WTC11 (cell line): ENCODE measurements around the gene FOXL1. TPM values are rescaled to one million over a fixed set of nuclear protein-coding genes. Genes with fewer than 3 reads are reported as not detected.

Experiments
- ATAC-seq: fragments of 200-7000 bp; cut with Tn5 transposase; 2 replicates; pipeline ENCODE4 v1.10.0; 2021; ENCODE audit warnings: mild to moderate bottlenecking, moderate library complexity
- CTCF ChIA-PET: fragments of 300-600 bp; sonication (Branson Sonifier 250); formaldehyde crosslinking; loops from one replicate; lab custom pipeline; 2021; ENCODE audit warnings: antibody characterized with exemption; lab: Charles Lee
- POLR2A ChIA-PET: fragments of 350-600 bp; sonication (Branson Sonifier 250); formaldehyde crosslinking; loops from one replicate; lab custom pipeline; 2021; ENCODE audit warnings: antibody characterized with exemption; lab: Charles Lee
- DNase-seq: peaks from one replicate; pipeline ENCODE4 v3.0.0; 2021; ENCODE audit warnings: low spot score
- H3K27ac Mint-ChIP-seq: 2 replicates; pipeline ENCODE4 v1.8.0; 2021; ENCODE audit warnings: mixed read lengths
- H3K27me3 Mint-ChIP-seq: 2 replicates; pipeline ENCODE4 v1.8.0; 2021; ENCODE audit warnings: low read depth, mild to moderate bottlenecking, moderate library complexity, mixed read lengths
- H3K36me3 Mint-ChIP-seq: 2 replicates; pipeline ENCODE4 v1.8.0; 2021; ENCODE audit warnings: mixed read lengths
- H3K4me1 Mint-ChIP-seq: 2 replicates; pipeline ENCODE4 v1.8.0; 2022; ENCODE audit warnings: mixed read lengths
- H3K4me3 Mint-ChIP-seq: 2 replicates; pipeline ENCODE4 v1.8.0; 2021; ENCODE audit warnings: mild to moderate bottlenecking, moderate library complexity, mixed read lengths
- H3K9me3 Mint-ChIP-seq: 2 replicates; pipeline ENCODE4 v1.8.0; 2021; ENCODE audit warnings: mixed read lengths
- ATF1 ChIP-seq: sonication (generic); formaldehyde crosslinking; IDR thresholded peaks from 2 replicates; pipeline ENCODE4 v1.8.1; 2023; ENCODE audit warnings: mild to moderate bottlenecking, moderate library complexity, missing genetic modification reagents
- ATF6 ChIP-seq: sonication (generic); formaldehyde crosslinking; IDR thresholded peaks from 2 replicates; pipeline ENCODE4 v1.8.1; 2023; ENCODE audit warnings: mild to moderate bottlenecking, missing genetic modification reagents
- CBFB ChIP-seq: sonication (generic); formaldehyde crosslinking; IDR thresholded peaks from 2 replicates; pipeline ENCODE4 v1.8.1; 2022; ENCODE audit warnings: mild to moderate bottlenecking, low read depth, missing genetic modification reagents
- E2F4 ChIP-seq: sonication (generic); formaldehyde crosslinking; IDR thresholded peaks from 2 replicates; pipeline ENCODE4 v1.8.1; 2022; ENCODE audit warnings: low read depth, mild to moderate bottlenecking, moderate library complexity, missing genetic modification reagents, borderline replicate concordance
- IRF1 ChIP-seq: sonication (generic); formaldehyde crosslinking; IDR thresholded peaks from 2 replicates; pipeline ENCODE4 v1.8.0; 2023; ENCODE audit warnings: missing genetic modification reagents
- JAZF1 ChIP-seq: fragments of 250-450 bp; sonication (Bioruptor Pico); IDR thresholded peaks from 2 replicates; pipeline ENCODE4 v1.9.0; 2021; ENCODE audit warnings: moderate library complexity, mild to moderate bottlenecking, inconsistent platforms
- MYBL2 ChIP-seq: sonication (generic); formaldehyde crosslinking; IDR thresholded peaks from 2 replicates; pipeline ENCODE4 v1.8.1; 2023; ENCODE audit warnings: mild to moderate bottlenecking, moderate library complexity, missing genetic modification reagents
- NR1H2 ChIP-seq: sonication (generic); formaldehyde crosslinking; IDR thresholded peaks from 2 replicates; pipeline ENCODE4 v1.9.0; 2021; ENCODE audit warnings: mild to moderate bottlenecking, moderate library complexity, missing genetic modification reagents
- SMAD3 ChIP-seq: sonication (generic); formaldehyde crosslinking; IDR thresholded peaks from 2 replicates; pipeline ENCODE4 v1.8.0; 2022; ENCODE audit warnings: missing genetic modification reagents, mild to moderate bottlenecking, borderline replicate concordance
- USF2 ChIP-seq: sonication (generic); formaldehyde crosslinking; IDR thresholded peaks from 2 replicates; pipeline ENCODE4 v1.8.1; 2023; ENCODE audit warnings: mild to moderate bottlenecking, missing genetic modification reagents, moderate library complexity
- ZBTB21 ChIP-seq: sonication (generic); formaldehyde crosslinking; IDR thresholded peaks from 2 replicates; pipeline ENCODE4 v1.8.1; 2023; ENCODE audit warnings: mild to moderate bottlenecking, missing genetic modification reagents, borderline replicate concordance
- ZBTB43 ChIP-seq: sonication (generic); formaldehyde crosslinking; IDR thresholded peaks from 2 replicates; pipeline ENCODE4 v1.8.1; 2023; ENCODE audit warnings: mild to moderate bottlenecking, missing genetic modification reagents
- ZMAT4 ChIP-seq: fragments of 250-450 bp; sonication (Bioruptor Pico); IDR thresholded peaks from 2 replicates; pipeline ENCODE4 v1.9.0; 2021; ENCODE audit warnings: mild to moderate bottlenecking
- ZNF281 ChIP-seq: sonication (generic); formaldehyde crosslinking; IDR thresholded peaks from 2 replicates; pipeline ENCODE4 v1.8.0; 2023; ENCODE audit warnings: mild to moderate bottlenecking, missing genetic modification reagents
- ZNF416 ChIP-seq: fragments of 250-450 bp; sonication (Bioruptor Pico); IDR thresholded peaks from 2 replicates; pipeline ENCODE4 v1.9.0; 2021; ENCODE audit warnings: mild to moderate bottlenecking, inconsistent platforms
- ZNF532 ChIP-seq: fragments of 250-450 bp; sonication (Bioruptor Pico); IDR thresholded peaks from 2 replicates; pipeline ENCODE4 v1.9.0; 2021; ENCODE audit warnings: mild to moderate bottlenecking, borderline replicate concordance
- total RNA-seq: library from RNA; stranded (reverse); gene quantifications from 3 replicates; pipeline ENCODE4 v1.2.3, GENCODE V29; 2021

The FOXL1 gene
- total RNA-seq, 1 experiment from 2014 or later, result 0.33 TPM

- H3K4me3 Mint-ChIP-seq, result no peak overlapping the region
- DNase-seq (no peak), ATAC-seq (no peak)
- no peaks in the 10 kb centered on the region for H3K36me3 Mint-ChIP-seq
- TF ChIP-seq JAZF1 (CRISPR knock-in tag), result no peak
- TF ChIP-seq ZBTB43, result no peak
- no peak for TF ChIP-seq ZMAT4 (CRISPR knock-in tag)
- TF ChIP-seq MYBL2 (CRISPR knock-in tag), result no peak
- ChIA-PET POLR2A (no interaction called here), CTCF (interaction anchor here (0.6 to 1.0 kb wide), 2 partner anchors 28 to 29 kb away, joined by 3 read pairs; no protein-coding TSS in a partner anchor)
- H3K9me3 Mint-ChIP-seq, result peaks cover 16% of the 10 kb centered on the region
- no peaks in the 10 kb centered on the region for H3K4me1 Mint-ChIP-seq
- peaks cover 4% of the 10 kb centered on the region; the same call in 1 of the 2 replicates for H3K27me3 Mint-ChIP-seq
- no peak overlapping the region for H3K27ac Mint-ChIP-seq
Observed at GRCh38 chr16:86604436-86605193, 26.3 kb downstream of the FOXL1 start.

- no peak for TF ChIP-seq ZNF416 (CRISPR knock-in tag)
- 0 out of 2 replicates have a peak, but pooled peaks have one; percentile 23 for TF ChIP-seq USF2 (CRISPR knock-in tag)
- TF ChIP-seq, all 79 proteins: peak for 1
- ChIA-PET POLR2A (no interaction called here), CTCF (no interaction called here)
- H3K36me3 Mint-ChIP-seq, result no peaks in the 10 kb centered on the region
- ATAC-seq, result no peak
- H3K4me3 Mint-ChIP-seq, result no peak overlapping the region
- no peak overlapping the region for H3K27ac Mint-ChIP-seq
- no peak for DNase-seq
- H3K27me3 Mint-ChIP-seq, result peaks cover 4% of the 10 kb centered on the region; the same call in 1 of the 2 replicates
- peaks cover 16% of the 10 kb centered on the region for H3K9me3 Mint-ChIP-seq
- H3K4me1 Mint-ChIP-seq, result no peaks in the 10 kb centered on the region
Observed at GRCh38 chr16:86605950-86606349, 27.6 kb downstream of the FOXL1 start.

- DNase-seq (no peak), ATAC-seq (no peak)
- Mint-ChIP-seq H3K27ac (no peak overlapping the region), H3K4me3 (no peak overlapping the region), H3K4me1 (no peaks in the 10 kb centered on the region), H3K9me3 (peaks cover 16% of the 10 kb centered on the region), H3K27me3 (peaks cover 4% of the 10 kb centered on the region; the same call in 1 of the 2 replicates), H3K36me3 (no peaks in the 10 kb centered on the region)
- POLR2A ChIA-PET, result no interaction called here
- CTCF ChIA-PET, result interaction anchor here (0.6 to 1.0 kb wide), 2 partner anchors 32 to 907 kb away, joined by 4 read pairs; no protein-coding TSS in a partner anchor
- TF ChIP-seq ZNF532 (CRISPR knock-in tag) (no peak), IRF1 (CRISPR knock-in tag) (no peak), NR1H2 (CRISPR knock-in tag) (no peak), ZNF281 (CRISPR knock-in tag) (no peak), ATF1 (no peak), SMAD3 (CRISPR knock-in tag) (no peak), CBFB (no peak), ZBTB21 (no peak), ATF6 (no peak), E2F4 (CRISPR knock-in tag) (no peak)
Observed at GRCh38 chr16:86608301-86608747, 30.0 kb downstream of the FOXL1 start.
